ENCODE measurements around the gene B4GALT3. TPM values are rescaled to one million over a fixed set of nuclear protein-coding genes. Genes with fewer than 3 reads are reported as not detected.
"Not testable (repeated sequence)": the region's sequence is repeated elsewhere in the genome, so short reads cannot be mapped to it uniquely, and the experiment has no call there.

B4GALT3 gene
- 10 to 100 TPM; 18.3 to 18.8 TPM for polyA plus RNA-seq

- peak within 1 kb of the TSS; percentile 78 to 87 for H3K4me3 ChIP-seq (ENCODE audit: low read depth in 1 of 2, low read length in 2 of 2)
- H3K27me3 ChIP-seq (ENCODE audit: control insufficient read depth in 1 of 2, insufficient read depth in 2 of 2, low read length in 2 of 2) = no peaks in the 10 kb centered on the region
- peak within 1 kb of the TSS; percentile 82 to 91 for H3K27ac ChIP-seq (ENCODE audit: low read depth in 2 of 2, low read length in 1 of 2)
- H3K9me3 ChIP-seq (ENCODE audit: control insufficient read depth in 2 of 2, insufficient read depth in 1 of 2, low read depth in 1 of 2, low read length in 1 of 2) = no peaks in the 10 kb centered on the region
- peaks cover 9 to 12% of the 10 kb centered on the region in 2 donors for H3K4me1 ChIP-seq (ENCODE audit: control insufficient read depth in 2 of 2, insufficient read depth in 2 of 2, low read length in 1 of 2)
- 2 to 4% methylated on average over 47 to 50 of the region's 50 CpGs for WGBS, 2 donors
- peaks cover 8 to 15% of the 10 kb centered on the region in 2 donors for H3K36me3 ChIP-seq (ENCODE audit: control insufficient read depth in 2 of 2, insufficient read depth in 2 of 2, low read length in 1 of 2)
Observed at GRCh38 chr1:161177112-161177935, at the start of gene B4GALT3. Gene B4GALT3 (minus strand): TSS chr1:161177507. CDS start chr1:161176060, 1,447 bp downstream.

GRCh38 chr1:161226759-161227158 lies 49.5 kb upstream of the B4GALT3 start:
- Histone ChIP-seq H3K4me1 (ENCODE audit: control insufficient read depth in 2 of 2, insufficient read depth in 2 of 2, low read length in 1 of 2) (peaks cover 2 to 8% of the 10 kb centered on the region in 2 donors), H3K27me3 (ENCODE audit: control insufficient read depth in 1 of 2, insufficient read depth in 2 of 2, low read length in 2 of 2) (no peaks in the 10 kb centered on the region), H3K27ac (ENCODE audit: low read depth in 2 of 2, low read length in 1 of 2) (peak overlapping the region in 1 of 2 donors; percentile 82), H3K36me3 (ENCODE audit: control insufficient read depth in 2 of 2, insufficient read depth in 2 of 2, low read length in 1 of 2) (peaks cover 0 to 19% of the 10 kb centered on the region in 2 donors), H3K4me3 (ENCODE audit: low read depth in 1 of 2, low read length in 2 of 2) (peak overlapping the region; percentile 64 to 89), H3K9me3 (ENCODE audit: control insufficient read depth in 2 of 2, insufficient read depth in 1 of 2, low read depth in 1 of 2, low read length in 1 of 2) (no peaks in the 10 kb centered on the region)
- 49 to 62% methylated on average over 3 of the region's 3 CpGs for WGBS, 2 donors

DNA sequence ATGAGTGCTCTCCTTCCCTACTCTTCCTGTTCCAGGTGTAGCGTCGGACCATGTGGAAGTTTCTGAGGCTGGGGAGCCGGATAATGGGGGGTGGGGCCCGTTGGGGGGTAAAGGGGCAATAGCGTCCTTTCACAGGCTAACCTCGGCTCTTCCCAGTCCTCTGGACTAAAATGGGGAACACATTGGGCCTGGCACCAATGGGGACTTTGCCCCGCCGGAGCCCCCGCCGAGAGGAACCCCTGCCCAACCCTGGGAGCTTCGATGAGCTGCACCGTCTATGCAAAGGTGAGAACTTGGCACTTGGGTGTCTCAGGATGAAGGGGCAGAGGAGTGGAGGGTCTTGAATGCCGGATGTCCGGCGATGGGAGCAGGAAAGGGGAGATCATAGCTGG lies 49.0 kb upstream of the B4GALT3 start:
- H3K4me3 ChIP-seq (ENCODE audit: low read depth in 1 of 2, low read length in 2 of 2) = peak overlapping the region; percentile 64 to 89
- 7% methylated on average over 15 of the region's 15 CpGs for WGBS, 2 donors
- H3K27ac ChIP-seq (ENCODE audit: low read depth in 2 of 2, low read length in 1 of 2) = peak overlapping the region; percentile 19 to 82
- peaks cover 0 to 19% of the 10 kb centered on the region in 2 donors for H3K36me3 ChIP-seq (ENCODE audit: control insufficient read depth in 2 of 2, insufficient read depth in 2 of 2, low read length in 1 of 2)
- H3K4me1 ChIP-seq (ENCODE audit: control insufficient read depth in 2 of 2, insufficient read depth in 2 of 2, low read length in 1 of 2) = peaks cover 2 to 8% of the 10 kb centered on the region in 2 donors
- no peaks in the 10 kb centered on the region for H3K9me3 ChIP-seq (ENCODE audit: control insufficient read depth in 2 of 2, insufficient read depth in 1 of 2, low read depth in 1 of 2, low read length in 1 of 2)
- H3K27me3 ChIP-seq (ENCODE audit: control insufficient read depth in 1 of 2, insufficient read depth in 2 of 2, low read length in 2 of 2) = no peaks in the 10 kb centered on the region

GRCh38 chr1:161225534-161226319 lies 48.4 kb upstream of the B4GALT3 start, which contains the start of gene TOMM40L:
Gene TOMM40L (plus strand): TSS chr1:161226060. CDS start chr1:161226490, 430 bp downstream.
- H3K4me1 ChIP-seq (ENCODE audit: control insufficient read depth in 2 of 2, insufficient read depth in 2 of 2, low read length in 1 of 2) = peaks cover 2 to 8% of the 10 kb centered on the region in 2 donors
- 6 to 7% methylated on average over 16 of the region's 16 CpGs for WGBS, 2 donors
- H3K27me3 ChIP-seq (ENCODE audit: control insufficient read depth in 1 of 2, insufficient read depth in 2 of 2, low read length in 2 of 2) = no peaks in the 10 kb centered on the region
- H3K4me3 ChIP-seq (ENCODE audit: low read depth in 1 of 2, low read length in 2 of 2) = peak within 1 kb of the TSS; percentile 64 to 89
- peak within 1 kb of the TSS; percentile 64 to 82 for H3K27ac ChIP-seq (ENCODE audit: low read depth in 2 of 2, low read length in 1 of 2)
- peaks cover 0 to 19% of the 10 kb centered on the region in 2 donors for H3K36me3 ChIP-seq (ENCODE audit: control insufficient read depth in 2 of 2, insufficient read depth in 2 of 2, low read length in 1 of 2)
- H3K9me3 ChIP-seq (ENCODE audit: control insufficient read depth in 2 of 2, insufficient read depth in 1 of 2, low read depth in 1 of 2, low read length in 1 of 2) = no peaks in the 10 kb centered on the region

GRCh38 chr1:161225178-161225533 lies 47.8 kb upstream of the B4GALT3 start:
- Histone ChIP-seq H3K27ac (ENCODE audit: low read depth in 2 of 2, low read length in 1 of 2) (peak overlapping the region; percentile 64 to 81), H3K9me3 (ENCODE audit: control insufficient read depth in 2 of 2, insufficient read depth in 1 of 2, low read depth in 1 of 2, low read length in 1 of 2) (no peaks in the 10 kb centered on the region), H3K4me3 (ENCODE audit: low read depth in 1 of 2, low read length in 2 of 2) (no peak overlapping the region), H3K36me3 (ENCODE audit: control insufficient read depth in 2 of 2, insufficient read depth in 2 of 2, low read length in 1 of 2) (peaks cover 0 to 18% of the 10 kb centered on the region in 2 donors), H3K4me1 (ENCODE audit: control insufficient read depth in 2 of 2, insufficient read depth in 2 of 2, low read length in 1 of 2) (peaks cover 2 to 8% of the 10 kb centered on the region in 2 donors), H3K27me3 (ENCODE audit: control insufficient read depth in 1 of 2, insufficient read depth in 2 of 2, low read length in 2 of 2) (no peaks in the 10 kb centered on the region)
- 67 to 70% methylated on average over 7 of the region's 7 CpGs for WGBS, 2 donors

GRCh38 chr1:161224695-161225087 lies 47.4 kb upstream of the B4GALT3 start:
- not testable (repeated sequence) for H3K27me3 ChIP-seq (ENCODE audit: control insufficient read depth in 1 of 2, insufficient read depth in 2 of 2, low read length in 2 of 2); H3K27ac ChIP-seq (ENCODE audit: low read depth in 2 of 2, low read length in 1 of 2); H3K9me3 ChIP-seq (ENCODE audit: control insufficient read depth in 2 of 2, insufficient read depth in 1 of 2, low read depth in 1 of 2, low read length in 1 of 2); H3K4me1 ChIP-seq (ENCODE audit: control insufficient read depth in 2 of 2, insufficient read depth in 2 of 2, low read length in 1 of 2); H3K4me3 ChIP-seq (ENCODE audit: low read depth in 1 of 2, low read length in 2 of 2)
- WGBS, 2 donors = 71 to 82% methylated on average over 12 to 13 of the region's 13 CpGs
- peaks cover 0 to 16% of the 10 kb centered on the region in 2 donors for H3K36me3 ChIP-seq (ENCODE audit: control insufficient read depth in 2 of 2, insufficient read depth in 2 of 2, low read length in 1 of 2)

DNA sequence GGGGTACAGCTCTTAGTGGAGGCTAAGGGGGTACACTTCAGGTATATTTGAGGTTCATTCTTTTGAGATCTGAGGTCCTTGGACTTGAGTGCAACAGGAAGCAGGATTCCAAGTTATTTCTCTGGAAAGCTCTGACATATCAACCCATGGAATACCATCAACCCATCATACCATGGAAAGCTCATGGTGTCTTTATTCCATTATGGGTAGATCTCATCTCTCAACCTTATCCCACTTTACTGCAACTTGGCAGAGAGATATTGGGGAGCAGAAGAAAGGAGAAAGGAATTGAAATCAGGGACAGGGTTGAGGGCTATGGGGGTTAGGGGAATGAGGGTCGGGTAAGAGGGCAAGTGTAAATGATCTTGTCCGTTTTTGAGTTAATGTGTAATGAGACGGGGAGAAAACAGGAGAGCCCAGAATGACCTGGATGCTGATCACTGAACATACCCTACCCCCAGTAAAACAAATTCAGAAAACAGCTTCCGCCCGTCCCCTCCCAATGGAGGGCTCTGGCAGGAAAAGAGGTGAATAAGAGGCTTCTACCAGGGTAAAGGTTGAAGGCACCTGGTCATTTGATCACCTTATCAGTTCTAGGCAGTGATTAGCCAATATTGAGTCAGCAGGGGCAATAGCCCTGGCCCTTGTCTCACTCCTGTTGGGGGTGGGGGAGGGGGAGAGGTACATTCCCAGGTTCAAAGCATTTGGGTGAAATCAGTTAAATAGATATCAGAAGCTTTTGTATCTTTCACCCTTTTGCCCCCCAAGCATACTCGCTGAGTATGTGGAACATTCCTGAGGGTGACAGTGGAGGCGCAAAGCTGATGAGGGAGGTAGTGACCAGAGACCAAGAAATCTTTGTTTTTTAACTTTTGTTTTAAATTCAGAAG lies 46.7 kb upstream of the B4GALT3 start:
- Histone ChIP-seq H3K4me3 (ENCODE audit: low read depth in 1 of 2, low read length in 2 of 2) (no peak overlapping the region), H3K9me3 (ENCODE audit: control insufficient read depth in 2 of 2, insufficient read depth in 1 of 2, low read depth in 1 of 2, low read length in 1 of 2) (no peaks in the 10 kb centered on the region), H3K27ac (ENCODE audit: low read depth in 2 of 2, low read length in 1 of 2) (no peak overlapping the region), H3K27me3 (ENCODE audit: control insufficient read depth in 1 of 2, insufficient read depth in 2 of 2, low read length in 2 of 2) (no peaks in the 10 kb centered on the region), H3K4me1 (ENCODE audit: control insufficient read depth in 2 of 2, insufficient read depth in 2 of 2, low read length in 1 of 2) (peaks cover 2 to 8% of the 10 kb centered on the region in 2 donors), H3K36me3 (ENCODE audit: control insufficient read depth in 2 of 2, insufficient read depth in 2 of 2, low read length in 1 of 2) (peaks cover 0 to 12% of the 10 kb centered on the region in 2 donors)
- WGBS, 2 donors = 80 to 86% methylated on average over 7 of the region's 7 CpGs

DNA sequence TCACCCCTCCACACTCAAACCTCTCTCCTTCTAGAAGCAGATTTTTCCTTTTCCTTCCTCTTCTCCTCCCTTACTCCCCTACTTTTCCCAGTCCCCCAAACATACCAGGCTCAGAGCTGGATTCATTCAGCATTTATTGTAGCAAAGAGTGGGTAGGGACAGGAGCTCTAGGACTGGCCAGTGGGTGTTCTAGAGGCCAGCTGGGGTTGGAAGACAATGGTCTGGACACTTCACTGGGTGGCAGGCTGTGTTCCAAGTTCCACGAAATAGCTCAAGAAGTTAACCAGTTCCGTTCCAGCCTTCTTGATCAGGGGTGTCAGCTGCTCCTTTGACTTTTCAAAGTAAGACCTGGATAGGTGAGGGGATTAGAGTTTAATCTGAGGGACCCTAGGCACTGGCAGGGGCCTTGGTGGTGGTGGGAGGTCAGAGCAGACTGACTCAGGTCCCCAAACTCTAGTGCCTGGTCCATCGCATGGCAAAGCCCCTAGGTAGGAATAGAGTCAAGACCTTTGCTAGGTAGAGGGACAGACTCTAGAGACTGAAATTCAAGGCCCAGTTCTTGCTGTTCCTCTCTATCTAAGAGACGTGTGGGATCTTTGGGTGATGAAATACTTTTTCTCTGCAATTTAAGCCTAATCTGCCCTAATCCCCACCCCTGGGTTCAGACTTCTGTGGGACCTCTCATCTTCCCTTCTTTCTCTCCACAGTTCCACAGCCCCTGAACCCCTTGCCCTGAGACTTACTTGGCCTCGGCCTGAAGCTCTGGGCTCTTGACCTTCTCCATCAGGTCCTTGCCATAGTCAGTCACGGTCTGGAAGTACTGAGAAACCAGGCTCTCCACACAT lies 45.1 kb upstream of the B4GALT3 start:
- H3K4me1 ChIP-seq (ENCODE audit: control insufficient read depth in 2 of 2, insufficient read depth in 2 of 2, low read length in 1 of 2) = peaks cover 0 to 8% of the 10 kb centered on the region in 2 donors
- 80 to 83% methylated on average over 6 of the region's 6 CpGs for WGBS, 2 donors

More for the DNA sequence above, 45.1 kb upstream of the B4GALT3 start:
- Histone ChIP-seq H3K27me3 (ENCODE audit: control insufficient read depth in 1 of 2, insufficient read depth in 2 of 2, low read length in 2 of 2) (no peaks in the 10 kb centered on the region), H3K4me3 (ENCODE audit: low read depth in 1 of 2, low read length in 2 of 2) (no peak overlapping the region), H3K36me3 (ENCODE audit: control insufficient read depth in 2 of 2, insufficient read depth in 2 of 2, low read length in 1 of 2) (no peaks in the 10 kb centered on the region), H3K27ac (ENCODE audit: low read depth in 2 of 2, low read length in 1 of 2) (no peak overlapping the region), H3K9me3 (ENCODE audit: control insufficient read depth in 2 of 2, insufficient read depth in 1 of 2, low read depth in 1 of 2, low read length in 1 of 2) (no peaks in the 10 kb centered on the region)
